ENCODE results near the gene MLC1. TPM values are rescaled to one million over a fixed set of nuclear protein-coding genes. Genes with fewer than 3 reads are reported as not detected.

MLC1 gene
- total RNA-seq, 1 donor from 2014 or later = not detected

- DNase-seq (ENCODE audit: low read depth) = no peak
- TF ChIP-seq CTCF (IDR thresholded peaks at IDR 0.05; ENCODE audit: insufficient read depth, low read length, poor library complexity, severe bottlenecking) = no peak
- H3K4me3 ChIP-seq (ENCODE audit: low read depth, low read length) = no peak overlapping the region
- peaks cover 52% of the 10 kb centered on the region for H3K27me3 ChIP-seq (ENCODE audit: control insufficient read depth, insufficient read depth, low read length)
- H3K36me3 ChIP-seq (ENCODE audit: control insufficient read depth, insufficient read depth, low read length) = no peaks in the 10 kb centered on the region
Observed at GRCh38 chr22:50058906-50059880, 26.0 kb downstream of the MLC1 start.

DNA sequence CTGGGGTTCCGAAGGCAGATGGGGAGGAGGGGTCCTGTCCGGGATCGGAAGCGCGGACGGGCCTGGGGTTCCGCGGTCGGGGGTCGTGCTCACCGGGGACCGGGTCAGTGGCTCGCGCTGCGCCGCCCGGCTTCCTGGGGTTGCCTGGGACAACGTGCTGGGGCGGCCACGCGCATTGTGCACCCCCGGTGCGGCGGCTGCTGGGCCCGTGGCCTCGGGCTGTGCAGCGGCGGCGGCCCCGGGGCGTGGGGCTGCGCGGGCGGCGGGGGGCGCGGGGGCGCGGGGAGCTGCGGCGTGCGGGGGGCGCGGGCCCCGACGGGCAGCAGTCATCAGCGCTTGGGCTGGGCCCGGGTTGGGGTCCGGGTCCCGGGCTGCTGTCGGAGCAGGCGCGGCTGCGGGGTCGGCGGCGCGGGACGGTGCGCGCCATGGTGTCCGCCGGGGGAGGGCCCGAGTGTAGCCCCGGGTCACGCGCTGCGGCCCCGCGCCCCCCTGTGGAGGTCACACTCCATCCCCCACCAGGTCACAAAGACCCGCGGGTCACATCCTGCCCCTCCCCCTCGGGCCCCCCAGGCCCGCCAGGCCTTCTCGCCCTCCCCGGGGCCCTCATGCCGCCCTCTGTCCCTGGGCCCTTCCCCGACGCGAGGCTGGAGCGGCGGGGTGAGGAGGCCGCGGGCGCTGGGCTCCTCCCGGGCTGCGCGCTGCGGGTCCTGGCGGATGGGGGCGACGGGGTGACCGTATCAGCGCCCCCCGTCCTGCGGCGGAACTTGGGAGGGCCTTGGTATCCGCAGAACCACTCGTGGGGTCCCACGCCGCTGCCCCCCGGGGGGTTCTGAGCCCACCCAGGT lies 26.9 kb downstream of the MLC1 start, which contains the start of gene TTLL8:
TSS of gene TTLL8 (minus strand) at position 238 of the 845 bp plus-strand sequence.
- DNase-seq (ENCODE audit: low read depth) = no peak
- no peak within 1 kb of the TSS for H3K4me3 ChIP-seq (ENCODE audit: low read depth, low read length)
- no peak for TF ChIP-seq CTCF (IDR thresholded peaks at IDR 0.05; ENCODE audit: insufficient read depth, low read length, poor library complexity, severe bottlenecking)
- peaks cover 52% of the 10 kb centered on the region for H3K27me3 ChIP-seq (ENCODE audit: control insufficient read depth, insufficient read depth, low read length)
- H3K36me3 ChIP-seq (ENCODE audit: control insufficient read depth, insufficient read depth, low read length) = no peaks in the 10 kb centered on the region

DNA sequence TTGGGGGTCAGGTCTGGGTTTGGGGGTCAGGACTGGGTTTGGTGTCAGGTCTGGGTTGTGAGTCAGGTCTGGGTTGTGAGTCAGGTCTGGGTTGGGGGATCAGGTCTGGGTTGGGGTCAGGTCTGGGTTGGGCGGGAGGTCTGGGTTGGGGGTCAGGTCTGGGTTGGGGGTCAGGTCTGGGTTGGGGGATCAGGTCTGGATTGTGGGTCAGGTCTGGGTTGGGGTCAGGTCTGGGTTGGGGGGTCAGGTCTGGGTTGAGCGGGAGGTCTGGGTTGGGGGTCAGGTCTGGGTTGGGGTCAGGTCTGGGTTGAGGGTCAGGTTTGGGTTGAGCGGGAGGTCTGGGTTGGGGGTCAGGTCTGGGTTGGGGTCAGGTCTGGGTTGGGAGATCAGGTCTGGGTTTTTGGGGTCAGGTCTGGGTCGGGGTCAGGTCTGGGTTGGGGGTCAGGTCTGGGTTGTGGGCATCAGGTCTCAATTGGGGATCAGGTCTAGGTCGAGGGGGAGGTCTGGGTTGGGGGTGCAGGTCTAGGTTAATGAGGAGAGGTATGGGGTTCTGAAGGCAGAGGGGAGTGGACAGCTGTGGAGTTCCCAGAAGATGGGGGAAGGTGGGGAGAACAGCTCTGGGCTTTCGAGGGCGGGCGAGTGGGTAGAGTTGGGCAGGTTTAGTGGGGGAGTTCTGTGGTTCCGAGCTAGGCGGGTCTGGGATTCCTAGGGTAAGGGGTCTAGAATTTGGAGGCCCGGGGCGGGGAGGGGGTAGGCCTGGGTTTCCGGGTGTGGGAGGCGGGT lies 27.8 kb downstream of the MLC1 start:
- peaks cover 49% of the 10 kb centered on the region for H3K27me3 ChIP-seq (ENCODE audit: control insufficient read depth, insufficient read depth, low read length)
- H3K36me3 ChIP-seq (ENCODE audit: control insufficient read depth, insufficient read depth, low read length) = no peaks in the 10 kb centered on the region
- TF ChIP-seq CTCF (IDR thresholded peaks at IDR 0.05; ENCODE audit: insufficient read depth, low read length, poor library complexity, severe bottlenecking) = no peak
- no peak for DNase-seq (ENCODE audit: low read depth)
- H3K4me3 ChIP-seq (ENCODE audit: low read depth, low read length) = no peak overlapping the region

DNA sequence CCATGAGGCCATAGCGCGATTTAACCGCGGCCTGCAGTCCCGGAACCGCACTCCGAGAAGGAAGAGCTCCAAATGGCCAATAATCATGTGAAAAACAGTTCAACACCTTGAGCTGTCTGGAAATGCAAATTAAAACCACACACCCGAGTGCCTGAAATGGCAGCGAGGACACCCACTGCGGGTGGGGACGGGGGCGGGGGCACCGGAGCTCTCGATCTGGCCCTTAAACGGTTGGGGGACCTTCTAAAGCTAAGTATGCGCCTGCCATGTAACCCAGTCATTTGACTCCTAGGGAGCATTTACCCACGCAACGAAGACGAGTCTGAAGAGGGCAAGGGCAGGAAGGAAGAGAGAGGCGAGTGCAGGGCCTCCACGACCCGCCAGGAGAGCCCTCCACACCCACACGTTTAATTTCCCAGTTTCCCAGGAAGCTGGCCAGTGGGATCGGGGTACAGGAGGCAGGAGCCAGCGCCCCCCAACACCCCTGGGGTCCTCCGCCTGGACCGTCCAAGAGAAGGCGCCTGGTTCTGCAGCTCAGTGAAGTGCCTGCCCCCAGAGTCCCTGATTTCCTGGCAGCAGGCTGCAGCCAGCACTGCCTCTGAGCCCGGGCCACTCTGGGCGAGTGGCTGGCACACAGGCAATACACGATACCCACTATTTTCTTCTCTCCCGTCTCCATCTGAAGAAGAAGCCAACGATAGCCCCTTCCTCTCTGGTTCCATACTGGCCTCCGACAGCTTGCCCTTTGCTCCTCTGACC lies 28.8 kb downstream of the MLC1 start:
- Histone ChIP-seq H3K27me3 (ENCODE audit: control insufficient read depth, insufficient read depth, low read length) (peaks cover 40% of the 10 kb centered on the region), H3K36me3 (ENCODE audit: control insufficient read depth, insufficient read depth, low read length) (no peaks in the 10 kb centered on the region), H3K4me3 (ENCODE audit: low read depth, low read length) (no peak overlapping the region)
- no peak for TF ChIP-seq CTCF (IDR thresholded peaks at IDR 0.05; ENCODE audit: insufficient read depth, low read length, poor library complexity, severe bottlenecking)
- DNase-seq (ENCODE audit: low read depth) = no peak

- TF ChIP-seq CTCF (IDR thresholded peaks at IDR 0.05; ENCODE audit: insufficient read depth, low read length, poor library complexity, severe bottlenecking) = no peak
- no peak overlapping the region for H3K4me3 ChIP-seq (ENCODE audit: low read depth, low read length)
- no peak for DNase-seq (ENCODE audit: low read depth)
- H3K27me3 ChIP-seq (ENCODE audit: control insufficient read depth, insufficient read depth, low read length) = peaks cover 24% of the 10 kb centered on the region
- H3K36me3 ChIP-seq (ENCODE audit: control insufficient read depth, insufficient read depth, low read length) = no peaks in the 10 kb centered on the region
Observed at GRCh38 chr22:50053861-50054260, 31.4 kb downstream of the MLC1 start.

All from kidney epithelial cell (primary cell).